Mesothelial cell of epicardium (in vitro differentiated cells): ENCODE measurements around the gene CD40. TPM values are rescaled to one million over a fixed set of nuclear protein-coding genes. Genes with fewer than 3 reads are reported as not detected.

ENCODE experiments used
- DNase-seq, 2 experiments: peaks; one replicate each; pipeline ENCODE4 v3.0.0; 2021; ENCODE audit warnings: low spot score in 2 of 2; ENCODE audit not compliant: unreplicated experiment in 2 of 2
- H3K27ac Mint-ChIP-seq: 2 replicates; pipeline ENCODE4 v1.8.0; 2021; ENCODE audit warnings: mixed read lengths
- H3K27me3 Mint-ChIP-seq: 2 replicates; pipeline ENCODE4 v1.8.0; 2021; ENCODE audit warnings: low read depth, mixed read lengths
- H3K36me3 Mint-ChIP-seq: 2 replicates; pipeline ENCODE4 v1.8.0; 2021; ENCODE audit warnings: mixed read lengths
- H3K4me1 Mint-ChIP-seq: 2 replicates; pipeline ENCODE4 v1.8.0; 2021; ENCODE audit warnings: mixed read lengths
- H3K4me3 Mint-ChIP-seq: 2 replicates; pipeline ENCODE4 v1.8.0; 2021; ENCODE audit warnings: mild to moderate bottlenecking, moderate library complexity, mixed read lengths
- H3K9me3 Mint-ChIP-seq: 2 replicates; pipeline ENCODE4 v1.8.0; 2021; ENCODE audit warnings: mixed read lengths
- total RNA-seq: library from RNA; stranded (reverse); gene quantifications from 3 replicates; pipeline ENCODE4 v1.2.1, GENCODE V29; 2021
- TF ChIP-seq, protein P1 (sequence below): fragments of 200-600 bp; sonication (generic); IDR thresholded peaks from one replicate; pipeline ENCODE4 v1.5.0; 2021; ENCODE audit warnings: antibody characterized with exemption; ENCODE audit not compliant: unreplicated experiment

CD40 gene
- total RNA-seq, 1 donor from 2014 or later = 3.8 TPM

DNA sequence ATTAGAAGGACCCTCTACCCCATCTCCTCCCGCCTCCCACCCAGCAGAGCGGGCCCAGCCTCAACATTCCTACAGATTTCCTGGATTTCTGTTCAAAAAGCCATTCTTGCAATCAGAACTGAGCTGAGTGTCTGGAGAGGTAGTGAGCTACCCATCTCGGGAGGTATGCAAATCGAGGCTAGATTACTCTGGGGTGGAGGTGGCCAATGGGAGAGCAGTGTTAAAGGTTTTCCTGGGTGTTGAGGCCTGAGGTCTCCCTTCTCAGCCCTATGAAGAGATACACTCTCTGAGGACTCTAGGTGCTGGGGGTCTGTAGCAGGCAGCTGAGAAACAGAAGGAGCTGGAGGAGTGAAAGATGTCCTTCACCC is 57.0 kb downstream of the CD40 start:
- no peak for DNase-seq
- Mint-ChIP-seq H3K27me3 (peaks cover 82% of the 10 kb centered on the region), H3K36me3 (no peaks in the 10 kb centered on the region), H3K4me3 (no peak overlapping the region), H3K4me1 (peaks cover 15% of the 10 kb centered on the region), H3K27ac (no peak overlapping the region), H3K9me3 (no peaks in the 10 kb centered on the region)
- TF ChIP-seq, protein P1, sequence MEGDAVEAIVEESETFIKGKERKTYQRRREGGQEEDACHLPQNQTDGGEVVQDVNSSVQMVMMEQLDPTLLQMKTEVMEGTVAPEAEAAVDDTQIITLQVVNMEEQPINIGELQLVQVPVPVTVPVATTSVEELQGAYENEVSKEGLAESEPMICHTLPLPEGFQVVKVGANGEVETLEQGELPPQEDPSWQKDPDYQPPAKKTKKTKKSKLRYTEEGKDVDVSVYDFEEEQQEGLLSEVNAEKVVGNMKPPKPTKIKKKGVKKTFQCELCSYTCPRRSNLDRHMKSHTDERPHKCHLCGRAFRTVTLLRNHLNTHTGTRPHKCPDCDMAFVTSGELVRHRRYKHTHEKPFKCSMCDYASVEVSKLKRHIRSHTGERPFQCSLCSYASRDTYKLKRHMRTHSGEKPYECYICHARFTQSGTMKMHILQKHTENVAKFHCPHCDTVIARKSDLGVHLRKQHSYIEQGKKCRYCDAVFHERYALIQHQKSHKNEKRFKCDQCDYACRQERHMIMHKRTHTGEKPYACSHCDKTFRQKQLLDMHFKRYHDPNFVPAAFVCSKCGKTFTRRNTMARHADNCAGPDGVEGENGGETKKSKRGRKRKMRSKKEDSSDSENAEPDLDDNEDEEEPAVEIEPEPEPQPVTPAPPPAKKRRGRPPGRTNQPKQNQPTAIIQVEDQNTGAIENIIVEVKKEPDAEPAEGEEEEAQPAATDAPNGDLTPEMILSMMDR = no peak

DNA sequence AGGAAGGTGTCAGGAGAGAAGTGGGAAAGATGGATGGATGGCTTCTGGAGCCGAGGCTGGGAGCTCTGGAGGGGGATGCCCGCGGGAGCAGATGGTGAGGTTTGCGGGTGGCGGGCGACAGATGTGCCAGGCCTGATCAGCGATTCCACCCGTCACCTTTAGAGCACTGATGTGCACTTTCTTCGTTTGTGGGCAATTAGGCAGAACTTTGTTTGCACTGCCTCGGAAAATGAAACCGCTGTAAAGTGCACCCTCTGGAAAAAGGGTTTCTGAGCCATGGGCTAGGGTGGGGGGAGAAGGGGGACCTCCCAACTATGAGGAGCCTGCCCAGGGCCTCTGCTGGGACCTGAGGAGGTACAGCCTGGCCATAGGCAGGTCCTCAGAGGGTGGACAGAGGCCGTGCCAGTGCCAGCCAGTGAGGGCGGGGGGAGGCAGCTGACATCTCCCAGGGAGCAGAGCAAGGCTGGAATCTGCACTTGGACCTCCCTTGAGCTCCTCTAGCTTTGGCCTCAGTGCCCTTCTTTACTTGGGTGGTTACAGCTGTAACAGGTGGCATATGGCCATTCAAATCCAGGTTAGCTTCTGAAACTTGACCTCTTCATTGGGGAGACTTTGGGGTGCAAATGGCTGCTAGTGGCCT is 58.7 kb downstream of the CD40 start:
- TF ChIP-seq, protein P1 = no peak
- no peaks in the 10 kb centered on the region for H3K9me3 Mint-ChIP-seq
- no peak overlapping the region for H3K27ac Mint-ChIP-seq
- no peak overlapping the region for H3K4me3 Mint-ChIP-seq
- no peaks in the 10 kb centered on the region for H3K36me3 Mint-ChIP-seq
- no peak for DNase-seq
- H3K4me1 Mint-ChIP-seq = peaks cover 15% of the 10 kb centered on the region
- H3K27me3 Mint-ChIP-seq = peaks cover 74% of the 10 kb centered on the region

DNA sequence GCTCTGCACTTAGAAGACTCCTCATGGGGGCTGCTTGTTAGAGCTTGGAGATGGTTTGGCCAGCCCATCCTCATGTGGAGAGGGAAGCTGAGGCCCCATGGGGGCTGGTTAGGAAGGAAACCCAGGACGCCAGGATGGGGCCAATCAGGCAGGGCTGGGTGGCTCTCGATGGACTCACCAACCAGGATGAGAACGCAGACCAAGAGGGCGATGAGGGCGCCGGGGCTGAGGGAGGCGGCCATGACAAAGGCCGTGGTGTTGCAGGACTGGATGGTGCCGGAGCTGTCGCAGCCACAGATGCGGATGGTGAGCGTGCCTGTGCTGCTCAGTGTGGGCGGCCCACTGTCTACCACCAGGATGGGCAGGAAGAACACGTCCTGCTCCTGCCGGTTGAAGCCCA is 59.7 kb downstream of the CD40 start:
- no peaks in the 10 kb centered on the region for H3K9me3 Mint-ChIP-seq
- H3K27ac Mint-ChIP-seq = no peak overlapping the region
- TF ChIP-seq, protein P1 = no peak
- H3K27me3 Mint-ChIP-seq = peaks cover 73% of the 10 kb centered on the region
- DNase-seq = no peak
- peaks cover 15% of the 10 kb centered on the region for H3K4me1 Mint-ChIP-seq
- H3K4me3 Mint-ChIP-seq = no peak overlapping the region
- no peaks in the 10 kb centered on the region for H3K36me3 Mint-ChIP-seq

DNA sequence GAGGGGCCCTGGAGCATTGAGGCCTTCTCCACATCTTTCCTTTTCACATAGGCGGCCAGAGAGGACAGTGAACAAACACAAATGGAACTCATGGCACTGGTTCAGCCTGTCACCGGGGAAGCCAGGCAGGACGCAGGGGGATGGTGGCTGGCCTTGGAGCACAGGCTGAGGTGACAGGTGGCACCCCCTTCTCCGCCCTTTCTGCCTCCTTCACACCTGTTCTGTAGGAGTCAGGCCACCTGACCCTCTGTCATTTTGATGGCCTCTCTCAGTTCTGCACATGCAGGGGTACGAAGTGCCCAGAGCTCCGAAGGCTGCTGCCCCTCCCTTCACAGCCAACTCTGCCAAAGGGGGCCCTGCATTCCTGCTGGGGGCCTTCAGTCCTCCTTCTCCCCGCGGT is 60.8 kb downstream of the CD40 start:
- Mint-ChIP-seq H3K4me1 (peaks cover 15% of the 10 kb centered on the region), H3K27me3 (peaks cover 62% of the 10 kb centered on the region)
- TF ChIP-seq, protein P1 = no peak

More for the DNA sequence above, 60.8 kb downstream of the CD40 start:
- H3K36me3 Mint-ChIP-seq = no peaks in the 10 kb centered on the region
- H3K27ac Mint-ChIP-seq = no peak overlapping the region
- no peak overlapping the region for H3K4me3 Mint-ChIP-seq
- no peaks in the 10 kb centered on the region for H3K9me3 Mint-ChIP-seq
- no peak for DNase-seq

Other genes starting within 250 kb of the CD40 start
- gene ZSWIM1, start 237.1 kb upstream of the CD40 start, total RNA-seq = 12.0 to 12.8 TPM (median 12.6 TPM) in 3 replicates
- 3.2 to 4.0 TPM (median 3.4 TPM) in 3 replicates for gene SPATA25, start 230.7 kb upstream of the CD40 start, total RNA-seq
- 7.2 to 8.3 TPM (median 8.1 TPM) in 3 replicates for gene NEURL2, start 227.1 kb upstream of the CD40 start, total RNA-seq
- 74.4 to 86.7 TPM (median 78.8 TPM) in 3 replicates for gene CTSA, start 227.0 kb upstream of the CD40 start, total RNA-seq
- 54.6 to 58.1 TPM (median 55.5 TPM) in 3 replicates for gene PLTP, start 206.2 kb upstream of the CD40 start, total RNA-seq
- 43.7 to 45.2 TPM (median 44.4 TPM) in 3 replicates for gene PCIF1, start 183.6 kb upstream of the CD40 start, total RNA-seq
- gene ZNF335, start 146.1 kb upstream of the CD40 start, total RNA-seq = 31.1 to 33.5 TPM (median 31.6 TPM) in 3 replicates
- gene MMP9, start 109.4 kb upstream of the CD40 start, total RNA-seq = 0.11 TPM in 1 of 3 replicates, not detected in the others
- 6.9 to 9.1 TPM (median 7.7 TPM) in 3 replicates for gene SLC12A5, start 89.1 kb upstream of the CD40 start, total RNA-seq
- 37.1 to 41.2 TPM (median 40.2 TPM) in 3 replicates for gene NCOA5, start 28.4 kb upstream of the CD40 start, total RNA-seq
- gene CDH22, start 190.2 kb downstream of the CD40 start, total RNA-seq = 0.14 to 0.18 TPM in 2 of 3 replicates, not detected in the other